ENCODE results near the gene NR1D2. TPM values are rescaled to one million over a fixed set of nuclear protein-coding genes. Genes with fewer than 3 reads are reported as not detected.

NR1D2 gene
- total RNA-seq, 1 donor from 2014 or later = 20.7 TPM

DNA sequence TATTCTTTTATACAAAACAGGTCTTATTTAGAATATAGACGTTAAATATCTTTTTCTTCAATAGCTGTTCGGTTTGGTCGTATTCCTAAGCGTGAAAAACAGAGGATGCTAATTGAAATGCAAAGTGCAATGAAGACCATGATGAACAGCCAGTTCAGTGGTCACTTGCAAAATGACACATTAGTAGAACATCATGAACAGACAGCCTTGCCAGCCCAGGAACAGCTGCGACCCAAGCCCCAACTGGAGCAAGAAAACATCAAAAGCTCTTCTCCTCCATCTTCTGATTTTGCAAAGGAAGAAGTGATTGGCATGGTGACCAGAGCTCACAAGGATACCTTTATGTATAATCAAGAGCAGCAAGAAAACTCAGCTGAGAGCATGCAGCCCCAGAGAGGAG lies 16.8 kb downstream of the NR1D2 start:
- Mint-ChIP-seq H3K9me3 (ENCODE audit: unreplicated experiment) (no peaks in the 10 kb centered on the region), H3K27ac (ENCODE audit: unreplicated experiment) (no peak overlapping the region), H3K4me1 (ENCODE audit: low read depth, unreplicated experiment) (peaks cover 29% of the 10 kb centered on the region), H3K36me3 (ENCODE audit: low read depth, unreplicated experiment) (peaks cover 10% of the 10 kb centered on the region), H3K4me3 (ENCODE audit: unreplicated experiment) (no peak overlapping the region), H3K27me3 (ENCODE audit: low read depth, unreplicated experiment) (no peaks in the 10 kb centered on the region)
- TF ChIP-seq EZH2 (IDR thresholded peaks at IDR 0.05; ENCODE audit: insufficient read depth, low read length) (no peak), CTCF (IDR thresholded peaks at IDR 0.05; ENCODE audit: insufficient read depth, low read depth, low read length) (no peak)
- no peak overlapping the region for H3K9ac ChIP-seq (ENCODE audit: low read length)
- H3K4me3 ChIP-seq (ENCODE audit: insufficient read depth, low read depth, low read length) = no peak overlapping the region
- H3K27ac ChIP-seq (ENCODE audit: low read depth, low read length) = no peak overlapping the region
- FAIRE-seq (no peak), DNase-seq (ENCODE audit: low read depth) (no peak)
- H3K79me2 ChIP-seq (ENCODE audit: insufficient read depth, low read length) = no peaks in the 10 kb centered on the region
- no peaks in the 10 kb centered on the region for H3K27me3 ChIP-seq (ENCODE audit: insufficient read depth, low read length)
- H3K36me3 ChIP-seq (ENCODE audit: insufficient read depth, low read length) = peaks cover 5% of the 10 kb centered on the region
- H3K4me1 ChIP-seq (ENCODE audit: insufficient read depth, low read length) = peaks cover 8% of the 10 kb centered on the region
- no peaks in the 10 kb centered on the region for H3K9me3 ChIP-seq (ENCODE audit: insufficient read depth, low read depth, low read length)
- H4K20me1 ChIP-seq (ENCODE audit: insufficient read depth, low read length) = peaks cover 5% of the 10 kb centered on the region
- no peak overlapping the region for H2AFZ ChIP-seq (ENCODE audit: low read depth, low read length)
- H3K4me2 ChIP-seq (ENCODE audit: low read length) = no peak overlapping the region

GRCh38 chr3:23964537-23965235 lies 19.6 kb downstream of the NR1D2 start:
- no peaks in the 10 kb centered on the region for H3K27me3 Mint-ChIP-seq (ENCODE audit: low read depth, unreplicated experiment)
- Histone ChIP-seq H2AFZ (ENCODE audit: low read depth, low read length) (no peak overlapping the region), H3K27ac (ENCODE audit: low read depth, low read length) (no peak overlapping the region), H3K4me1 (ENCODE audit: insufficient read depth, low read length) (peaks cover 1% of the 10 kb centered on the region), H3K79me2 (ENCODE audit: insufficient read depth, low read length) (no peaks in the 10 kb centered on the region), H3K9me3 (ENCODE audit: insufficient read depth, low read depth, low read length) (no peaks in the 10 kb centered on the region), H3K4me3 (ENCODE audit: insufficient read depth, low read depth, low read length) (no peak overlapping the region), H3K9ac (ENCODE audit: low read length) (no peak overlapping the region), H4K20me1 (ENCODE audit: insufficient read depth, low read length) (no peaks in the 10 kb centered on the region), H3K27me3 (ENCODE audit: insufficient read depth, low read length) (no peaks in the 10 kb centered on the region), H3K36me3 (ENCODE audit: insufficient read depth, low read length) (peaks cover 5% of the 10 kb centered on the region), H3K4me2 (ENCODE audit: low read length) (no peak overlapping the region)
- no peak overlapping the region for H3K27ac Mint-ChIP-seq (ENCODE audit: unreplicated experiment)
- TF ChIP-seq EZH2 (IDR thresholded peaks at IDR 0.05; ENCODE audit: insufficient read depth, low read length) = no peak
- TF ChIP-seq CTCF (IDR thresholded peaks at IDR 0.05; ENCODE audit: insufficient read depth, low read depth, low read length) = no peak
- FAIRE-seq (no peak), DNase-seq (ENCODE audit: low read depth) (no peak)
- H3K4me3 Mint-ChIP-seq (ENCODE audit: unreplicated experiment) = no peak overlapping the region
- peaks cover 10% of the 10 kb centered on the region for H3K36me3 Mint-ChIP-seq (ENCODE audit: low read depth, unreplicated experiment)
- H3K4me1 Mint-ChIP-seq (ENCODE audit: low read depth, unreplicated experiment) = peaks cover 20% of the 10 kb centered on the region
- no peaks in the 10 kb centered on the region for H3K9me3 Mint-ChIP-seq (ENCODE audit: unreplicated experiment)

DNA sequence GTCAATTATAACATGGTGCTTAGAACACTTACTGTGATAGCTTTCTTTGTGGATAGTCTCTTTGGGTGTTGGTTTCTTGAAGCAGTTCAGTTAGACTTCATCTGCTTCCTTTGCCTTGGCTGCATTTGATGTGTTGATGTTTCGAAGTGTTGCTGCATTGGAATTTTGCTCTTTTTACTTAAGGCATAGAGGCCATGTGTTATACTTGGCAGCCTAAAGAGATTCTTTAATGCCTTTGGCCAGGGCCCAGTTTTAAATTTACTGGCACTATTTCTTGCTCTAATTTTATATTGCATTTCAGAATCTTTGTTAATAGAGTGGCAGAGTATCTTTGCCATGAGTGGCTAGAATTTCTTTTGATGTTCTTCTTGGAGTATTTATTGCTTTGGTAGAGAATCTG lies 21.2 kb downstream of the NR1D2 start:
- no peaks in the 10 kb centered on the region for H3K9me3 Mint-ChIP-seq (ENCODE audit: unreplicated experiment)
- Histone ChIP-seq H3K36me3 (ENCODE audit: insufficient read depth, low read length) (peaks cover 5% of the 10 kb centered on the region), H3K9ac (ENCODE audit: low read length) (no peak overlapping the region), H3K4me2 (ENCODE audit: low read length) (no peak overlapping the region), H4K20me1 (ENCODE audit: insufficient read depth, low read length) (no peaks in the 10 kb centered on the region), H3K4me1 (ENCODE audit: insufficient read depth, low read length) (no peaks in the 10 kb centered on the region), H3K79me2 (ENCODE audit: insufficient read depth, low read length) (no peaks in the 10 kb centered on the region), H3K27me3 (ENCODE audit: insufficient read depth, low read length) (no peaks in the 10 kb centered on the region), H3K4me3 (ENCODE audit: insufficient read depth, low read depth, low read length) (no peak overlapping the region), H3K27ac (ENCODE audit: low read depth, low read length) (no peak overlapping the region), H2AFZ (ENCODE audit: low read depth, low read length) (no peak overlapping the region), H3K9me3 (ENCODE audit: insufficient read depth, low read depth, low read length) (no peaks in the 10 kb centered on the region)
- no peak for TF ChIP-seq EZH2 (IDR thresholded peaks at IDR 0.05; ENCODE audit: insufficient read depth, low read length)
- TF ChIP-seq CTCF (IDR thresholded peaks at IDR 0.05; ENCODE audit: insufficient read depth, low read depth, low read length) = no peak
- no peak overlapping the region for H3K27ac Mint-ChIP-seq (ENCODE audit: unreplicated experiment)
- no peak overlapping the region for H3K4me3 Mint-ChIP-seq (ENCODE audit: unreplicated experiment)
- H3K4me1 Mint-ChIP-seq (ENCODE audit: low read depth, unreplicated experiment) = peaks cover 13% of the 10 kb centered on the region
- H3K27me3 Mint-ChIP-seq (ENCODE audit: low read depth, unreplicated experiment) = no peaks in the 10 kb centered on the region
- peaks cover 6% of the 10 kb centered on the region for H3K36me3 Mint-ChIP-seq (ENCODE audit: low read depth, unreplicated experiment)
- FAIRE-seq = no peak
- DNase-seq (ENCODE audit: low read depth) = peak; percentile 13
